NCI-H446 (cell line): ENCODE results near the gene APOOL.
A peak's percentile ranks its signal among the peaks of the same experiment; 100 is the strongest.
"Not testable (repeated sequence)": the region's sequence is repeated elsewhere in the genome, so short reads cannot be mapped to it uniquely, and the experiment has no call there.

Source experiments
- DNase-seq, 2 experiments: peaks; one replicate each; lab custom pipeline; 2025; lab: John Stamatoyannopoulos, UW

APOOL gene

GRCh38 chrX:85003655-85004244 is at the start of gene APOOL:
TSS of gene APOOL (plus strand) at chrX:85003877. CDS start at chrX:85003913, 36 bp downstream.
- DNase-seq: peak; percentile 19 to 84

DNA sequence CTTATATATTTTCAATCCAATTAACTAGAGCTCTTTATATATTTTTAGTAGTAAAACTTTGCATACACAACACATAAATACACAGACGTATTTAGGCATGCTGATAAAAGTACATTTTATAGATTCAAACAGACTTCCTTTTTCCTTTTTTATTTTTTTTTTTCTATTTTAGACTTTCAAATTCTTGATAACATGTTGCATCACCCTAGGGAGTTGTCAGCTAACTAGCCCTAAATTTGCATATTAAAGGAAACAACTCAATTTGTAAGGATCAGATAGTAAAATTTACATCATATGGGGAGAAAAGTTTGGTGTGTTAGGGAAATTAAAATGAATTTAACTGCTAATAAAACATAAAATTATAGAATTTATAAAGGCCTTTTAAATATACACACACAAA is 47.4 kb upstream of the APOOL start:
- no peak for DNase-seq

DNA sequence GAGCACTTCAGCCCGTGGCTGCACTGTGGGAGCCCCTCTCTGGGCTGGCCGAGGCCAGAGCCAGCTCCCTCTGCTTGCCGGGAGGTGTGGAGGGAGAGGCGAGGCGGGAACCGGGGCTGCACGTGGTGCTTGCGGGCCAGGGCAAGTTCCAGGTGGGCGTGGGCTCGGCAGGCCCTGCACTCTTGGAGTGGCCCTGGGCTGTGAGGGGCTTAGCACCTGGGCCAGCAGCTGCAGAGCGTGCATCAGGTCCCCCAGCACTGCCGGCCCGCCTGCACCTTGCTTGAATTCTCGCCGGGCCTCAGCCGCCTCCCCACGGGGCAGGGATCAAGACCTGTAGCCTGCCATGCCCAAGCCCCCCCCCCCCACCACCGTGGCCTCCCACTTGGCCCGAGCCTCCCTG is 28.9 kb upstream of the APOOL start:
- no peak for DNase-seq

- DNase-seq: not testable (repeated sequence)
Observed at GRCh38 chrX:84991739-84992138, 11.9 kb upstream of the APOOL start.

DNA sequence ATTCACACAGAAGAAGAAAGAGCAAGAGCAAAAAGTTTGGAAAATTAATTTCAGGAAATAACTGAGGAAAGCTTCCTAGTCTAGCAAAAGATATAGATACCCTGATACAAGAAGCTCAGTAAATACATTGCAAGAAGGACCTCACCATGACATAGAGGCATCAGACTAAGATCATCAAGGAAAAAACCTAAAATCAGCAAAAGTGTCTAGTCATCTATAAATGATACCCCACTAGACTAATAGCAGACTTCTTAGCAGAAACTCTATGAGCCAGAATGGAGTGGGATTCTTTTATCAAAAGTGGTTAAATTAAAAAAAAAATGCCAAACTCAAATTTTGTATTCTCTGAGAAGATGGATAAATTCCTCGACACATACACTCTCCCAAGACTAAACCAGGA is 10.5 kb upstream of the APOOL start:
- DNase-seq: no peak

DNA sequence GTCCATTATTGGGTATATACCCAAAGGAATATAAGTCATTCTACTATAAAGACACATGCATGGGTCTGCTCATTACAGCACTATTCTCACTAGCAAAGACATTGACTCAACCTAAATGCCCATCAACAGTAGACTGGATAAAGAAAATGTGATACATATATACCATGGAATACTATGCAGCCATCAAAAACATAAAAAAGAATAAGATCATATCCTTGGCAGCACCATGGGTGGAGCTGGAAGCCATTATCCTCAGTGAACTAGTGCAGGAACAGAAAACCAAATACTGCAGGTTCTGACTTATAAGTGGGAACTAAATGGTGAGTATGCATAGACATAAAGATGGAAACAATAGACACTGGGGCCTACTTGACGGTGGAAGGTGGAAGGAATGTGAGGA is 2.3 kb upstream of the APOOL start:
- no peak for DNase-seq

GRCh38 chrX:85004255-85004654 is 578 bp downstream of the APOOL start:
- DNase-seq: no peak

GRCh38 chrX:85012098-85012497 is 8.4 kb downstream of the APOOL start:
- no peak for DNase-seq

DNA sequence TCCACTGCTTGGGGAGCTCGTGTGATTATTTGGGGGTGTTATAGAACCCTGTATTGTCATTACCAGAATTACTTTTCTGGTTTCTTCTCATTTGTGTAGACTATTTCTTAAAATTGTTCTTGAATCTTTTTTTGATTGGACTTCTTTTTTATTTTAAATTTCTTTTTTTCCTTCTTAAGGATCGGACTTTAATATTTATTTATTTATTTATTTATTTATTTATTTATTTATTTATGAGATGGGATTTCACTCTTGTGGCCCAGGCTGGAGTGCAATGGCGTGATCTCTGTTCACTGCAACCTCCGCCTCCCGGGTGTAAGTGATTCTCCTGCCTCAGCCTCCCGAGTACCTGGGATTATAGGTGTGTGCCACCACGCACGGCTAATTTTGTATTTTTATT is 11.7 kb downstream of the APOOL start:
- DNase-seq: not testable (repeated sequence)

DNA sequence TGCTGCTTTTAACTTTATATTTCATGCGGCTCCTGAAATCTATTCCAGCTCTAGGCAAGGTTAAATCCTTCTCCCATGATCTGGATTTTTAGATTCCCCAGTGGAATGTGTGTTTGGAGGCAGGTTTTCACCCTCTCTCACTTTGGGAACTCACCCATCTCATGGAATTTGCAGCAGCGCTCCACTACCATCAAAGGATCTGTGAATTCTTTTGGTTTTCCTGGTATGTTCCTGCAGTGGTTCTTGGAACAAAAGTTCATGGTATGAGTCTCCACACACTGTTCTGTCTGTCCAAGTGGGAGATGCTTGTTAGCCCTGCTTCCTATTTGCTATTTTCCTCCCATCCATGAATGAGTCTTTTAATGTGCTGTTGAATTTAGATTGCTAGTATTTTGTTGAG is 14.0 kb downstream of the APOOL start:
- DNase-seq: no peak

GRCh38 chrX:85018471-85018870 is 14.8 kb downstream of the APOOL start:
- no peak for DNase-seq

GRCh38 chrX:85020216-85020615 is 16.5 kb downstream of the APOOL start:
- no peak for DNase-seq

GRCh38 chrX:85024044-85024443 is 20.4 kb downstream of the APOOL start:
- peak in 1 of 2 experiments; percentile 36 for DNase-seq

GRCh38 chrX:85024562-85024961 is 20.9 kb downstream of the APOOL start:
- DNase-seq: peak; percentile 51 to 72

- DNase-seq: no peak
Observed at GRCh38 chrX:85026170-85026569, 22.5 kb downstream of the APOOL start.

DNA sequence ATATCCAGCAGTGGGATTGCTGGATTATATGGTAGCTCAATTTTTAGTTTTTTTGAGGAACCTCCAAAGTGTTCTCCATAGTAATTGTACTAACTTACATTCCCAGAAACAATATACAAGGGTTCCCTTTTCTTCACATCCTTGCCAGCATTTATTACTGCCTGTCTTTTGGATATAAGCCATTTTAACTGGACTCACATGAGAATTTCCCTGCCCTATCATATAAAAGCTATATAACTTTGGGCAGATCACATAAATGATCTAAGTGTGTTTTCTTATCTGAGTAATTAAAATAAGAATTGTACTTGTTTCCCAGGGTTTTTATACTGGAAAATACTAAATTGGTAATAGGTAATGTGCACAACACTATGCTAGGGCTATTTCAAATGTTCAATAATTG is 25.4 kb downstream of the APOOL start:
- DNase-seq: no peak

DNA sequence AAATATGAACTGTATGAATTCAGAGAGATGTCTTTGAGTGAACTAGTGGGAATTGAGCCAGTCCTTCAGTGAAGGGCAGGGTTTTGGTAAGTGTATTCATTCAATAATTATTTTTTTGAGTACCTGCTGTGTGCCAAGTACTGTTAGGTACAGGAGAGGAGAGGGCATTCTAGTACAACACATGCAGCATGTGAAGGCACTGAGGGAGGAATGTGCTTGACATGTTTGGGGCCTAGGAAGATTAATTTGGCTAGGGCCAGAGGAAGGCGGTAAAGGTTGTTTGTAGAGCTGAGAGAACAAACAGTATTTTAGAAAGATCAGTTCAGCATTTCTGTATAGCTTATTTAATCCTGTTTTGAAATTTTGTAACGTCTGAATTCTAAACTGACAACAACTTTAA is 27.8 kb downstream of the APOOL start:
- DNase-seq: peak in 1 of 2 experiments; percentile 1

GRCh38 chrX:85037114-85037513 is 33.4 kb downstream of the APOOL start:
- no peak for DNase-seq

GRCh38 chrX:85051627-85052026 is 48.0 kb downstream of the APOOL start:
- no peak for DNase-seq

- DNase-seq: no peak
Observed at GRCh38 chrX:85052205-85052604, 48.5 kb downstream of the APOOL start.

- DNase-seq: peak; percentile 0 to 4
Observed at GRCh38 chrX:85052636-85053343, 49.1 kb downstream of the APOOL start.

DNA sequence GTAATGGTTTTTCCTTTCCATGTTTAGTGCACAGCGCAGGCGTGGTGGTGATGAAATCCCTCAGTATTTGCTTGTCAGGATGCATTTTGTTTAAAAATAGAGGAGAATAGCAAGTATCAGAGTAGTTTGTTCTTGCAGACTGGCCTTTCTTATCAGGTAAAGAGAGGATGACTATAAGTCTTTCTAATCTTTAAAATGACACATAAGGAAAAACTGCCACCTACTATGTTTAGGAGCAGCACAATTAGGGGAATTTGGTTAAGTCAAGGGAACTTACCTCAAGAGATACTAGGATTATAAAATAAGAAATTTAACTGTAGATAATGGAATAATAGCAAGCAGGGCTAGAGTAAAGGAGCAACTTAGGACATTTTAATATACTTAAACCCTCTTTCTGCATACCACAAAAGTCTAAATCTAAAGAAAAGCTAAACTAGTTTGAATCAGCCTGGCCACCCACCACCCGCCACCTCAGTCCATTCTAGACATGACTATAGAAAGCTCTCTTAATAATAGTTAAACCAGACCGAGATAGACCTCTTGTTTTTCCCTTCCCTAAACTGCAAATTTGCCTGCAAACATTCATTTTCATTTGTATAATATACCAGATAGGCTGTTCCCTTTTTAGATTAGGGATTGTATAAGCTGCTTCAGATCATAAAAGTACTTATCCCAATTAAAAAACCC is 62.0 kb downstream of the APOOL start:
- no peak for DNase-seq

GRCh38 chrX:85077247-85077646 is 73.6 kb downstream of the APOOL start:
- DNase-seq: not testable (repeated sequence)
